ENCODE results near the gene DLL4.

DNA sequence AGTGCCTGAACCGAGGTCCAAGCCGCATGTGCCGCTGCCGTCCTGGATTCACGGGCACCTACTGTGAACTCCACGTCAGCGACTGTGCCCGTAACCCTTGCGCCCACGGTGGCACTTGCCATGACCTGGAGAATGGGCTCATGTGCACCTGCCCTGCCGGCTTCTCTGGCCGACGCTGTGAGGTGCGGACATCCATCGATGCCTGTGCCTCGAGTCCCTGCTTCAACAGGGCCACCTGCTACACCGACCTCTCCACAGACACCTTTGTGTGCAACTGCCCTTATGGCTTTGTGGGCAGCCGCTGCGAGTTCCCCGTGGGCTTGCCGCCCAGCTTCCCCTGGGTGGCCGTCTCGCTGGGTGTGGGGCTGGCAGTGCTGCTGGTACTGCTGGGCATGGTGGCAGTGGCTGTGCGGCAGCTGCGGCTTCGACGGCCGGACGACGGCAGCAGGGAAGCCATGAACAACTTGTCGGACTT lies 7.1 kb downstream of the DLL4 start:
- TF ChIP-seq POLR2AphosphoS5 (IDR thresholded peaks at IDR 0.05) (no peak), POLR2A (IDR thresholded peaks at IDR 0.05) (no peak)
- TF ChIP-seq, protein P1, sequence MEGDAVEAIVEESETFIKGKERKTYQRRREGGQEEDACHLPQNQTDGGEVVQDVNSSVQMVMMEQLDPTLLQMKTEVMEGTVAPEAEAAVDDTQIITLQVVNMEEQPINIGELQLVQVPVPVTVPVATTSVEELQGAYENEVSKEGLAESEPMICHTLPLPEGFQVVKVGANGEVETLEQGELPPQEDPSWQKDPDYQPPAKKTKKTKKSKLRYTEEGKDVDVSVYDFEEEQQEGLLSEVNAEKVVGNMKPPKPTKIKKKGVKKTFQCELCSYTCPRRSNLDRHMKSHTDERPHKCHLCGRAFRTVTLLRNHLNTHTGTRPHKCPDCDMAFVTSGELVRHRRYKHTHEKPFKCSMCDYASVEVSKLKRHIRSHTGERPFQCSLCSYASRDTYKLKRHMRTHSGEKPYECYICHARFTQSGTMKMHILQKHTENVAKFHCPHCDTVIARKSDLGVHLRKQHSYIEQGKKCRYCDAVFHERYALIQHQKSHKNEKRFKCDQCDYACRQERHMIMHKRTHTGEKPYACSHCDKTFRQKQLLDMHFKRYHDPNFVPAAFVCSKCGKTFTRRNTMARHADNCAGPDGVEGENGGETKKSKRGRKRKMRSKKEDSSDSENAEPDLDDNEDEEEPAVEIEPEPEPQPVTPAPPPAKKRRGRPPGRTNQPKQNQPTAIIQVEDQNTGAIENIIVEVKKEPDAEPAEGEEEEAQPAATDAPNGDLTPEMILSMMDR (IDR thresholded peaks at IDR 0.05) = no peak

All from breast epithelium (tissue), 3 donors.